Stimulated activated CD4-positive, alpha-beta T cell treated with anti-CD3 and anti-CD28 coated beads, TNF-alpha, amount 100 ng/mL, for 48 hours (primary cell): ENCODE measurements around the gene DAPK1.

Experiments used
- DNase-seq, 3 donors: peaks; one replicate each; pipeline ENCODE4 v3.0.0-alpha.2; 2020; ENCODE audit warnings: low read depth in 3 of 3

The DAPK1 gene

DNA sequence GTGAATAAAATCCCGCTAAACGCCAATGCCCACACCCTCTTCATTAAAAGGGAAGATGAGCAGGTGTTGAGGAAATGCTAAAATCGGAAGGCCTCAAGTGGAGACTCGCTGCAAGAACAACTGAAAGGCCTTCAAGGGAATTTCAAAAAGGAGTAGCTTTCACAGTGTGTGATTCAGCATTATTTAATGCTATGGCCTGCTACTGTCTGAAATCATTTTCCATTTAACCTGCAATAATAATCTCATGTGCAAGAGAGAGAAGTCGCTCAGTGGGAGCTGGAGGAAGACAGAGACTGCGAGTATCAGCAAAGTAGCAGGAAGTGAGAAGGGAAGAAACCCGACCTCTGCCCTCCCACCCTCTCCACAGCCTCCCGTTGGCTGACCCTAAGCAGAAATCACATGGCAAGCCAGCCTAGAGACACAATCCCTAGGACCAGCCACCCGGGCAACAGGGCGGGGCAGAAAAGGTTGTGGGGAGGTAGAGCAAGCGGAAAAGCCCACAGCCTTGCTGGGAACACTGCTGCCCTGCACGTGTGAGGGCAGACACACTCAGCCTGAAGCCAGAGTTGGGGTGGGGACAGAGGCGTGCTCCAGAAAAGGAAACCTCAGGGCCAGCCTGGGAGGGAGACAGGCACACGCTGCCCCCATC, 188.3 kb downstream of the DAPK1 start:
- no peak for DNase-seq

DNA sequence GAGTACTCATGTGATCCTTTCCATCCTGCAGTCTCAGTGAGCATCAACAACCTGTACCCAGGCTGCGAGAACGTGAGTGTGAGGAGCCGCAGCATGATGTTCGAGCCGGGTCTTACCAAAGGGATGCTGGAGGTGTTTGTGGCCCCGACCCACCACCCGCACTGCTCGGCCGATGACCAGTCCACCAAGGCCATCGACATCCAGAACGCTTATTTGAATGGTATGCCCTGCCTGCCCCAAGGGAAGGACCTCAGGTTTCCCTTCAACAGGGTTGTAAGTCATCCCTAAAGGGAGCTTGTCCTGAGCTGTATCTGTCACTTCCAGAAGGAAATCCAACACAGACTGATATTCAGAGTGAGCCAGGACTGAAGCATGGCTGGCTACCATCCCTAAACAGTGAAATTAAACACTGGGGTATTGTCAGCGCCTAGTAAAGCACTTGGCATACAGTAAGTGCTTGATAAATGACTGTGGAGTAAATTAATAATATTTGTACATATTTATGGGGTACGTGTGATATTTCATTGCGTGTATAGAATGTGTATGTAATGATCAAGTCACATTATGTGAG, 188.9 kb downstream of the DAPK1 start:
- no peak for DNase-seq

DNA sequence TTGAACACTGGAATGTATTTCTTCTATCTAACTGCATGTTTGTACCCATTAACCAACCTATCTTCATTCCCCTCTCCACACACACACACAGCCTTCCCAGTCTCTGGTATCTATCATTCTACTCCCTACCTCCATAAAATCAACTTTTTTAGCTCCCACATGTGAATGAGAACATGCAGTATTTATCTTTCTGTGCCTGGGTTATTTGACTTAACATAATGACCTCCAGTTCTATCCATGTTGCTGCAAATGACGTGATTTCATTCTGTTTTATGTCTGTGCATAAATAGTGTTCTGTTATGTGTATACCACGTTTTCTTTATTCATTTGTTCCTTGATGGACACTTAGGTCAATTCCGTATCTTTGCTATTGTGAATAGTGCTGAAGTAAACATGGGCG, 189.5 kb downstream of the DAPK1 start:
- no peak for DNase-seq

DNA sequence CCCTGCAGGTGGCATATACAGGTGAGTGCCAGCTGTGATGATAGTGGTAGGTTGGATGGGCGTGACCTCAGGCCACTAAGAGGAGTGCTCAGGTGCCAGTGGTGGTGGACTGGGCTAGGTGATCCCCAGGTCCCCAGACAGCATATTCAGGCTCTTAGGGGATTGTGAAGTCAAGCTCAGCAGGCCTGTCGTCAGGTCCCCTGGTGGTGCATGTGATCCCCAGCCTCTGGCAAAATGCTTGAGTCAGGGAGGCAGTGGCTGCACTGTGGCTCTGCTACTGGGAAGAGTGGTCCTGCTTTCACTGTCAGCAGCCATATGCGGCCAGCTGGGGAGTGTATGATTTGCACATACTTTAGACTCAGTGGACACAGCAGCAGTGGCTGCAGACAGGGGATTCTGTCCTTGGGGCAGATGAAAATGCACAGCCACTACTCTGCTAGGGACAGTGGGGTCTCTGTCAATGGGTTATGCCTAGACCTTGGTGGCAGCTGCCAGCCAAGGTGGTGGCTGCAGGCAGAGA, 196.6 kb downstream of the DAPK1 start:
- DNase-seq, result no peak

DNA sequence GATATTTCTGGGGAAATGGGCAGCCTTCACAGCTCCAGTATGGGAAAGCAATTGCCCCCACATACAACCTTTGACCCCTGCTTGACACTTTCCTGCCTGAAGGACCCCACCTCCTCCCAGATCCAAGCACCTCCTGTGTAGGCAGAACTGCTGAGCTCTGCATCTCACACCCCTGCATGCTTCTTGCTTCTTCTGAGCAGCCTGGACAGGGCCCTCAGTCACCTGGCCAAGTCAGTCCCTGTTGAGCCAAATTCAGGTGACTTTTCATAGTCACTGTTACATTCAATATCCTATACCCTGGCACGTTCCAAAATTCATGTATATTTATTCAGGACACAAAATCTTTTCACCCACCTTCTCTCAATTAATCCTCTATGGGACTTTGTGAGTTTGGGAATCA, 197.9 kb downstream of the DAPK1 start:
- no peak for DNase-seq

DNA sequence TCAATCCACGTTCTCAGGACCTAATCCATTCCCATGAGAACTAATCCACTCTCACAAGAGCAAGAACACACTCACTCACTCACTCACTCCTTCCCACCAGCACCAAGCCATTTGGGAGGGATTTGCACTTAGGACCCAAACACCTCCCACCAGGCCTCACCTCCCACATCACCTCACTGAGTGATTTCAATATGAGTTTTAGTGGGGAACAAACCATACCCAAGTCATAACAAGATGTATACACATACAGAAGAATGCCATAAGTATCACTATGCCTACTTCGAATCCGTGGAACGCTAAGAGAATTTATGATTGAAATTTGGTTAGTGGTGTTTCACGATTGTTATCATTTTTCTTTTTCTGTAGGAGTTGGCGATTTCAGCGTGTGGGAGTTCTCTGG, 199.0 kb downstream of the DAPK1 start:
- no peak for DNase-seq

DNA sequence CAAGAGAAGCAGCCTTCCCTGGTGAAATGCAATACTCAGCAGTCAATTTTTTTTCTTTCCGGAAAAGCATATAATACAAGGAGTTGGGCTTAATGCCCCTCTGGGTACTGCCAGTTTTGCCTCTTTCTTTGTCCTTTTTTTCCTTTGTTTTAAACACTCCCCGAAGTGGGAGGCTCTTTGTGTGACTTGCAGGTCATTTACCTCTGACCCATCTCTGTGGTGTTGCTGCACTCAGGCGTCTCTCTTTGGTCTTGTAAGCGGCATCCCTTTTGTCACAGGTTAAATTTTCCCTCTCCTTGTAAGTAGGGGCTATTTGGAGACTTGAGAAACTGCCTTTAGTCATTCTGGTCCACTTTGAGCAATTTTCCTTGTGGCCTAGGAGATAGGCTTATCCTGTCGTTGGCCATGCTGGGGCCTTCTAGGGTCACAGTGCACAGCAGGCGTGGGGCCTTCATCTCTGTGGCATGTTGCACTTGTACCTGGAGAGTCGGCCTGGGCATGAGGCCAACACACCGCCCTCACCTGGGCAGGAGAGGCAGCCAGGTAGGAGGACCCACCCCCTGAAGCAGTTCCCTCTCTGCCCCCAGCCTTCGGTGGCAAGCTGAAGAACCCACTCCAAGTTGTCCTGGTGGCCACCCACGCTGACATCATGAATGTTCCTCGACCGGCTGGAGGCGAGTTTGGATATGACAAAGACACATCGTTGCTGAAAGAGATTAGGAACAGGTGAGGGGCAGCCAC, 200.6 kb downstream of the DAPK1 start:
- no peak for DNase-seq

DNA sequence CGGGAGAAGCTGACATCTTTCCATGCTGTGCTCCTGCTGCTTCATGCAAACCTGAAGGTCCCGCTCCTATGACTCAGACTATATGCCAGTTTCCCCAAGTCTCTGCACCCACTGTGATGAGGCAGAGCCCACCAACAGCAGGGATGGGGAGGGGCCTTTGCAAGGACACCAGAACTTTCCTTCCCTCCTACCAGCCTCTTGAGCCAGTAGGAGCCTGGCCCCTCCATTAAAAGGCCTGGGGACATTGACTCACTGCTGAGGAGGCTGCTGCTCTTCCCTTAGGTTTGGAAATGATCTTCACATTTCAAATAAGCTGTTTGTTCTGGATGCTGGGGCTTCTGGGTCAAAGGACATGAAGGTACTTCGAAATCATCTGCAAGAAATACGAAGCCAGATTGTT, 202.2 kb downstream of the DAPK1 start:
- DNase-seq, result no peak

DNA sequence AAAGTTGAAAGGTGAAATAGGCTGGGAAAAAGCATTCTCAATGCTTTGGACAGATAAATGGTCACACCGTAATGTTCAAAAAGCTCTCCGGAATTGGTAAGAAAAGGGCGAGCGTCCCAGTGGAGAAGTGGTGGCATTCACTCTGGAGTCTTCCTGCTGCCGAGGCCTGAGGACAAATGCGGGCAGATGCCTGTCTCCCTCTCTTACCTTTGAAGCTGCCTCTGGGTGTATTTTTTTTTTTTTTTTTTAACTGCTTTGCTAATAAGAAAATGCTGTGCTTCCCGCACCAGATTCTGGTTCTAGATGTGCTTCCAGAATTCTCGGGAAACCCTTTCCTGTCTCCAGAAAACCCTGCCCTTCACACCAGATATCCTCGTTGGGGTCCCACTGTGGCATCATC, 203.8 kb downstream of the DAPK1 start:
- no peak for DNase-seq

DNA sequence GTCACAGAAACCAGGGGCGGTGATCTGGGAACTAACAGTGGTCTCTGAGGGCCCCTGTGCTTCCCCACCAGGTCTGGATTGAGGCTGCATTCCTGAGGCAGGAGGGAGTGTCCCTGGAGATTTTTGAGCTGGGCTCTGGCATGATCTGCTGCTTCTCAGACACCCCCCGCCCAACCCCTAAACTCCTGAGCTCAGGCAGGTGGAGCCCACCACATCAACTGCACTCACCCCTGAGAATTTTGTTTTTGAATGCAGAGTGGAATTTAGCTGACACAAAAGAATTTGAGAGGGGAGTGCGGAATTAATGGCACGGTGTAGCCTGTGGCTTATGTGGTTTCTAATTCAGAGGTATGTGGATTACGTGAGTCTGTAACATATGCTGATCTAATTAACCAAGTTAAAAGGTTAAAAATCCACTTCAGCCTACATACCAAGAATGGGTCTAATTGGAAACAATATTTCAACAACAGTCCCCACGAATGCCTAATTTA, 204.3 kb downstream of the DAPK1 start:
- DNase-seq, result no peak

DNA sequence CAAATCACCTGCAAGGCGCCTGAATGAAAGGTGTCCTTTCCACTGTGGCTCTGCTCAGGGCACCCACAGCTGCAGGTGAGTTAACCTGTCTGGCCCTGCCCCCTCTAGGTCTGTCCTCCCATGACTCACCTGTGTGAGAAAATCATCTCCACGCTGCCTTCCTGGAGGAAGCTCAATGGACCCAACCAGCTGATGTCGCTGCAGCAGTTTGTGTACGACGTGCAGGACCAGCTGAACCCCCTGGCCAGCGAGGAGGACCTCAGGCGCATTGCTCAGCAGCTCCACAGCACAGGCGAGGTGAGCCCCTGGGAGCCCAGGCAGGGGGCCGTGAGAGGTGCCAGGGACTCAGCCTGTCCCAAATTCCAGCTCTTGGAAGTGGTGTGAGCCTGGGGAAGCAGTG, 205.3 kb downstream of the DAPK1 start:
- no peak for DNase-seq

DNA sequence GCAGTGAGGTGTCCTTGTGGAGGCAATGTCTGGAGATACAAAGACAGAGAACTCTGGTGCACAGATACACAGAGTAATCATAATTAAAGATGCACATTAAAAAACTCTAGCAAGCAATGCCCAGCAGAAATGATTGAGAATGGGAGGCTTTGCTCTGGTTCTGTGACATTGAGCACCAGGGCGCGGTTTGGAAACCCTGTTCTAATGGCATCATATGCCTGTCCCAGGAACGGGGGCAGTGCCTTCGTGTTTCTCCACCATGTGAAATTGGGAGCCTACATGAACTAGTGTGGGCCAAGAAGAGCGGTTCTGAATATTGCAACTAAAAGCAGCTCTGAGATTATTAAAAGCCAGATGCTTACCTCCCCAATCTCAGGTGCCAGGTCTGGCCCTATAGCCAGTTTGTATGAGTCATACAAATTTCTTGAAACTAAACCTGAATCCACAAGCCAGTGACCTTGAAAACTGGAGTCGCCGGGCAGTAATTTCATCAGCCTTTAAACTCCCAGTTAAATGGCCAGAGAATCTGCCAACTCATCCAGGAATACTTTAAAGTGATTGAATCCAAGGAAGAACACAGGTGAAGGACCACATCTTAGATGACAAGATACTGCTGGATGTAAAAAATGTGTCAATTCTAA, 206.1 kb downstream of the DAPK1 start:
- no peak for DNase-seq

DNA sequence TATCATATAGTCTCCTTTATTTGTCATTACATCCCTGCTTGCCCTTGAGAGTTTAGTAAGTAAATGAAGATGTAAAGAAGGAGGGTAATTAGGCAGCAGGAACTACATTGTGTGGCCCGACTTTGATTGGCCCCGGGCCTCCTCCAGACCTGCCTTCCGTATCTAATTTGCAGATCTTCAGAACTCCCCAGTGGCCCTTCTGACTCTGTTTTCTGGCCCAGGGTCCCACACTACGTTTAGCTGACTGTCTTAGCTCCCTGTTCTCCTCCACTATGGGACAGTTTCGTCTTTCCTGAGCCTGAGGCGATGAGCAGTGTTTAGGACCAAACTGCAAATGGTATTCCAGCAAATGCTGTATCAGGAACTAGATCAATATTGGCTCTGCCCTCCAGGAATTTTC, 206.7 kb downstream of the DAPK1 start:
- DNase-seq, result no peak

DNA sequence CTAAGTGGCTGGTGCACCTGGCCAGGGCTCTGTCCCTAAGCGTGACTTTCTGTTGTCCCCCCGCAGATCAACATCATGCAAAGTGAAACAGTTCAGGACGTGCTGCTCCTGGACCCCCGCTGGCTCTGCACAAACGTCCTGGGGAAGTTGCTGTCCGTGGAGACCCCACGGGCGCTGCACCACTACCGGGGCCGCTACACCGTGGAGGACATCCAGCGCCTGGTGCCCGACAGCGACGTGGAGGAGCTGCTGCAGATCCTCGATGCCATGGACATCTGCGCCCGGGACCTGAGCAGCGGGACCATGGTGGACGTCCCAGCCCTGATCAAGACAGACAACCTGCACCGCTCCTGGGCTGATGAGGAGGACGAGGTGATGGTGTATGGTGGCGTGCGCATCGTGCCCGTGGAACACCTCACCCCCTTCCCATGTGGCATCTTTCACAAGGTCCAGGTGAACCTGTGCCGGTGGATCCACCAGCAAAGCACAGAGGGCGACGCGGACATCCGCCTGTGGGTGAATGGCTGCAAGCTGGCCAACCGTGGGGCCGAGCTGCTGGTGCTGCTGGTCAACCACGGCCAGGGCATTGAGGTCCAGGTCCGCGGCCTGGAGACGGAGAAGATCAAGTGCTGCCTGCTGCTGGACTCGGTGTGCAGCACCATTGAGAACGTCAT, 208.5 kb downstream of the DAPK1 start:
- no peak for DNase-seq

DNA sequence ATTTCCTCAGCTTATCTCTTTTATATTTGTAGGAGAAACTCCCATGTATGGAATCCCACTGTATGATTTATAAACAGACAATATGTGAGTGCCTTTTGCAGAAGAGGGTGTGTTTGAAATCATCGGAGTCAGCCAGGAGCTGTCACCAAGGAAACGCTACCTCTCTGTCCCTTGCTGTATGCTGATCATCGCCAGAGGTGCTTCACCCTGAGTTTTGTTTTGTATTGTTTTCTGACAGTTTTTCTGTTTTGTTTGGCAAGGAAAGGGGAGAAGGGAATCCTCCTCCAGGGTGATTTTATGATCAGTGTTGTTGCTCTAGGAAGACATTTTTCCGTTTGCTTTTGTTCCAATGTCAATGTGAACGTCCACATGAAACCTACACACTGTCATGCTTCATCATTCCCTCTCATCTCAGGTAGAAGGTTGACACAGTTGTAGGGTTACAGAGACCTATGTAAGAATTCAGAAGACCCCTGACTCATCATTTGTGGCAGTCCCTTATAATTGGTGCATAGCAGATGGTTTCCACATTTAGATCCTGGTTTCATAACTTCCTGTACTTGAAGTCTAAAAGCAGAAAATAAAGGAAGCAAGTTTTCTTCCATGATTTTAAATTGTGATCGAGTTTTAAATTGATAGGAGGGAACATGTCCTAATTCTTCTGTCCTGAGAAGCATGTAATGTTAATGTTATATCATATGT, 210.3 kb downstream of the DAPK1 start:
- no peak for DNase-seq

DNA sequence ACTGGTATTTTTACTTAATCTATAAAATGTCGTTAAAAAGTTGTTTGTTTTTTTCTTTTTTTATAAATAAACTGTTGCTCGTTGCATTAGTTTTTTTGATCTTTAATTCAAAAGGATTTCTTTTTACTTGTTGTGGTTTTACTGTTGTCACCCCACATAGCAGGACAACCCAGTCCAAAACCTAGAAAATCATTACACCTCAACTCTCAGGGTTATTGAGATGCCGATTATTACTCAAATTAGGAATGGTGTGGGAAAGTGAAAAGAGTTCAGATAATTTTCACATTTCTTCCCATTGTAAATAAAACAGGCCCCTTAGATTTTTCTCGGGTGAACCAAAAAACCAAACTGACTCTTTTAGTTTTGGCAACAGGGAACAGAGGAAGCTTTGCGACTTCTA, 210.9 kb downstream of the DAPK1 start:
- DNase-seq, result no peak

DNA sequence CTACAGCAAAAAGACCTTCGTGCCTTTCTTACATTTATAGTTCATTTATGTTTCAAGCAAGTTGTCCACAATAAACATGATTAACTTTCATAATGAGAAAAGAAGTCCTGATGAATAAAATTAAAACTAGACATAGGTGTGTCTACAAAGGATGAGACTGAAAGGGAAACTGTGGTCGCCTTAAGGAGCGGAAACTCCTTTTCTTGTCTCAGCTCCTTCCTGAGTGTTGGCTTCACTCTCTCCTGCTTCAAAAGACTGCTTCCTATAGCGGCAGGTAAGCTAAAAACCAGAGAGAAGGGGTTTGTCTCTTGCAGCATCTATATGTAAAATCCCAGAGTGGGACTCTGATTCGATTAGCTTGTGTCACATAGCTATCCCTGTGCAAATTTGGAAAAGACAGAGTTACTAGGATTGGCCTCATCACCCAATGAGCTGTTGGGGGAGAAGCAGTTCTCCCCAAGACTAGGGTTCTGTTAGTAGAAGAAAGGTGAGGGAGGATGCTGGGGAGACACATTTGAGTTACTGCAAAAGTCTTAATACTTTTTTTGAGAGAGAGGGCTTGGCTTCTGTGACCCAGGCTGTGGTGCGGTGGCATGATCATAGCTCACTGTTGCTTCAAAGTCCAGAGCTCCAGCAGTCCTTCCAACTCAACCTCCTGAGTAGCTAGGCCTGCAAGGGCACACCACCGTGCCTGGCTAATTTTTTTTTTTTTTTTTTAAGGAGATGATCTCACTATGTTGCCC, 211.5 kb downstream of the DAPK1 start:
- no peak for DNase-seq

DNA sequence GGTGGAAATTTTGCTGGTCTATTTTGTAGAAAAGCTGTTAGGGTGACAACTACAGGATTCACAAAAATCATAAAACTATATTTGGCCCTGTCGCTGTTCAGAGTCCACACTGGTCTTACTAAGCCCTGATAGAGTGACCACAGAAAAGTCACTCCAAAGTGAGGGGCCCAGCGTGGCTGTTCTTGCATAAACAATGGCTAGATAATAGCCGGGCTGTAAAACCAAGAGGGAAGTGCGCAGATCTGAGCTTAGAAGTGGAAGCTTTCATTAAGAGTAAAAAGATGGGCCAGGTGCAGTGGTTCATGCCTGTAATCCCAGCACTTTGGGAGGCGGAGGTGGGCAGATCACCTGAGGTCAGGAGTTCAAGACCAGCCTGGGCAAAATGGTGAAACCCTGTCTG, 212.8 kb downstream of the DAPK1 start:
- no peak for DNase-seq

DNA sequence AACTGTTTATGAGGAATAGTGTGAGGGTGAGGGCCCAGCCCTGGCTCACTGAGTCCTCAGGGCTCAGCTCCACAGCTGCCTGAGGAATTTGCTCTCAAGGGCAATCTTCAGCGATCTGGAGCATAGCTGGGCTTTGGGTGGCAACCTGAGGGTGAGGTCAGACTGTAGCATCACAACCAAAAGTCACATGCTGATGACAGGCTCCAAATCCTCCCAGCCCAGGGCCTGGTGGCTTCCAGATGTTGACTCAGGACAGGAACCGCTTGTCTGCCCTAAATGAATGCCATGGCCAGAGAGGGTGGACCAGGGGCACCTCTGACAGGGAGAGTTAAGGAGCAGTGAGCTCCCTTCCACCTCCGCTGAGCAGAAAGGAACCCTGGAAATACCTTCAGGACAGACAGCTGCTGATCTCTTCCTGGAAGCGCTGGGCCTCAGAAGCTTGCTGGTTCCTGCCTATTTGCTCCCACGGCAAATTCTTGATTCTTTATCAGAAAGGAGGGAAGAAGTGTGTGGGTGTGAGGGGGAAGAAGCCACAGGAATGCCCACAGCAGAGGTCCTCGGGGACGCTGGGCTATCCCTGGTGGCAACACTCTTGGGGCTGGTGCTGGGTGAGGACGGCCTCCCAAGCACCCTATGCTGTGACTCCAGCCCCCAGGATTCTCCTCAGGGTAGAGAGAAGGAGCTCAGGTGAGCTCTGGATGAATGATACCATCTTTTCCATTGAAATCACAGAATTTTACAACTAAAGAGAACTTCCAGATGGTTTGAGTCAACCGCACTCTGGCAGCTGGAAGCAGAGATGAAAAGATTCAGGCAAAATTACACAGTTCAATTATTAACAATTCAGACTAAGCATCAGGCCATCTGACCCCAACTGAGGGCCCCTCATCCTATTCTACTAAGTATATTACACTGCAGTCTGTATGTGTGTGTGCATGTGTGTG, 214.5 kb downstream of the DAPK1 start:
- DNase-seq, result no peak
